SK-N-SH (cell line): Measurements from ENCODE around the gene ADAP1.

ENCODE experiments used
- CHD2 ChIP-seq: fragments of 150-350 bp; IDR thresholded peaks from 2 replicates; pipeline ENCODE4 v1.6.1; 2018; ENCODE audit warnings: low read length; ENCODE audit not compliant: partially characterized antibody
- FOSL2 ChIP-seq: IDR thresholded peaks from 2 replicates; pipeline ENCODE4 v1.4.0; 2012; ENCODE audit warnings: low read depth, mild to moderate bottlenecking, moderate library complexity, borderline replicate concordance
- FOXJ3 ChIP-seq: sonication (generic); formaldehyde crosslinking; IDR thresholded peaks from 2 replicates; pipeline ENCODE4 v1.5.1; 2020; ENCODE audit warnings: mild to moderate bottlenecking, missing genetic modification reagents
- NRF1 ChIP-seq: IDR thresholded peaks from 2 replicates; pipeline ENCODE4 v1.6.1; 2012; ENCODE audit warnings: low read depth, mild to moderate bottlenecking, low read length
- POLR2AphosphoS5 ChIP-seq: IDR thresholded peaks from 2 replicates; pipeline ENCODE4 v1.6.1; 2012; ENCODE audit warnings: low read depth, low read length
- YY1 ChIP-seq: IDR thresholded peaks from 2 replicates; pipeline ENCODE4 v1.4.0; 2012; ENCODE audit warnings: low read depth, mild to moderate bottlenecking
- TF ChIP-seq, protein P1 (sequence below): fragments of 200-600 bp; sonication (generic); IDR thresholded peaks from 2 replicates; pipeline ENCODE4 v1.6.1; 2017; ENCODE audit warnings: antibody characterized with exemption, mild to moderate bottlenecking, moderate library complexity

DNA sequence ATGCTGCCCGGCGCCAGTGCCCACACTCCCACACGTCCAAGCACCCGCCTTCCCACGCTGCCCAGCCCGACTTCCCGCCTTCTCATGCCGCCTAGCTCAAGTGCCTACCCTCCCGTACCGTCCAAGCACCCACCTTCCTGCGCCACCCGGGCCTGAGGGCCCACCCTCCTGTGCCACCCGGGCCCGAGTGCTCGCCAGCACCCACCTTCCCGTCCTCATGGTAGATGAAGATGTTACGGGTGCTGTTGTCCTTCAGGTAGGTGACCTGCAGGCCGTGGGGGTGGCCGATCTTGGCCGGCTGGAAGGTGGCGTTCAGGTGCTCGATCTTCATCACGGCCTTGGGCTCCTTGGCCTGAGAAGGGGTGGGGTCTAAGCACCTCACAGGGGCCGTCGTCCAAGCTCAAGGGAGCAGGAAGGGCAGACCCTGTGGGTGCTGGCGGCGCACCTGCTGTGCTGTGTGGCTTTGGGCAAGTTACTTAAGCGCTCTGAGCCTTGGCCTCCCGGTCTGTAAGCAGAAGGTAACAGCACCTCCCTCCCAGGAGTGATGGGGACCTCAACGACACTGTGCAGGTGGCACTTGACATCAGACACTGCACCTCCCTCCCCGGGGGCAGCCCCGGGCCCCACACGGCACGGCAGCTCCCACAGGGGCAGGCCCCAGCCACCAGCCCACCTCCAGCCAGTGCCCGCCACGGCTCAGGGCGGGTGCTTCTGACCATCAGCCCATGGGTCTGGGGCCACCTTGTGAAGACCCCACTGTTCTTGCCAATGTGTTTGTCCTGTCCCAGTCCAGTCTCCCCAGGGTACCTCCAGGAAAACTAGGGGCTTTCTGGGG is 50.3 kb downstream of the ADAP1 start:
- TF ChIP-seq, protein P1, sequence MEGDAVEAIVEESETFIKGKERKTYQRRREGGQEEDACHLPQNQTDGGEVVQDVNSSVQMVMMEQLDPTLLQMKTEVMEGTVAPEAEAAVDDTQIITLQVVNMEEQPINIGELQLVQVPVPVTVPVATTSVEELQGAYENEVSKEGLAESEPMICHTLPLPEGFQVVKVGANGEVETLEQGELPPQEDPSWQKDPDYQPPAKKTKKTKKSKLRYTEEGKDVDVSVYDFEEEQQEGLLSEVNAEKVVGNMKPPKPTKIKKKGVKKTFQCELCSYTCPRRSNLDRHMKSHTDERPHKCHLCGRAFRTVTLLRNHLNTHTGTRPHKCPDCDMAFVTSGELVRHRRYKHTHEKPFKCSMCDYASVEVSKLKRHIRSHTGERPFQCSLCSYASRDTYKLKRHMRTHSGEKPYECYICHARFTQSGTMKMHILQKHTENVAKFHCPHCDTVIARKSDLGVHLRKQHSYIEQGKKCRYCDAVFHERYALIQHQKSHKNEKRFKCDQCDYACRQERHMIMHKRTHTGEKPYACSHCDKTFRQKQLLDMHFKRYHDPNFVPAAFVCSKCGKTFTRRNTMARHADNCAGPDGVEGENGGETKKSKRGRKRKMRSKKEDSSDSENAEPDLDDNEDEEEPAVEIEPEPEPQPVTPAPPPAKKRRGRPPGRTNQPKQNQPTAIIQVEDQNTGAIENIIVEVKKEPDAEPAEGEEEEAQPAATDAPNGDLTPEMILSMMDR = no peak
- no peak for TF ChIP-seq POLR2AphosphoS5
- no peak for TF ChIP-seq FOXJ3
- no peak for TF ChIP-seq NRF1
- TF ChIP-seq CHD2 = no peak
- no peak for TF ChIP-seq YY1
- TF ChIP-seq FOSL2 = no peak
